Measurements from ENCODE around the gene TRIM28. TPM values are rescaled to one million over a fixed set of nuclear protein-coding genes. Genes with fewer than 3 reads are reported as not detected.
"Not testable (repeated sequence)": the region's sequence is repeated elsewhere in the genome, so short reads cannot be mapped to it uniquely, and the experiment has no call there.

Gene TRIM28
- total RNA-seq, 1 donor from 2014 or later: 662 TPM

GRCh38 chr19:58575183-58576041 lies 31.5 kb downstream of the TRIM28 start:
- Mint-ChIP-seq H3K27ac (peak overlapping the region; percentile 88), H3K36me3 (ENCODE audit: low read depth) (peaks cover 8% of the 10 kb centered on the region), H3K4me1 (ENCODE audit: low read depth) (peaks cover 32% of the 10 kb centered on the region), H3K9me3 (no peaks in the 10 kb centered on the region), H3K4me3 (ENCODE audit: low read depth) (peak overlapping the region; percentile 85), H3K27me3 (ENCODE audit: low read depth) (no peaks in the 10 kb centered on the region)
- peak; percentile 79 for DNase-seq (ENCODE audit: low spot score)
- intact Hi-C loops (cut with micrococcal nuclease): loop anchor here (1.0 kb wide), 1 partner anchor 56 kb away; the partner anchor contains the start of gene ZBTB45

- H3K36me3 Mint-ChIP-seq (ENCODE audit: low read depth); DNase-seq (ENCODE audit: low spot score); H3K4me3 Mint-ChIP-seq (ENCODE audit: low read depth); H3K9me3 Mint-ChIP-seq; H3K27me3 Mint-ChIP-seq (ENCODE audit: low read depth); intact Hi-C loops (cut with micrococcal nuclease); H3K27ac Mint-ChIP-seq: not testable (repeated sequence)
- H3K4me1 Mint-ChIP-seq (ENCODE audit: low read depth): peaks cover 32% of the 10 kb centered on the region
Observed at GRCh38 chr19:58577581-58577980, 33.7 kb downstream of the TRIM28 start.

- intact Hi-C loops (cut with micrococcal nuclease): no loop called here
- Mint-ChIP-seq H3K9me3 (no peaks in the 10 kb centered on the region), H3K4me3 (ENCODE audit: low read depth) (no peak overlapping the region), H3K36me3 (ENCODE audit: low read depth) (peaks cover 15% of the 10 kb centered on the region), H3K27ac (peak overlapping the region; percentile 24), H3K4me1 (ENCODE audit: low read depth) (peaks cover 32% of the 10 kb centered on the region), H3K27me3 (ENCODE audit: low read depth) (no peaks in the 10 kb centered on the region)
- DNase-seq (ENCODE audit: low spot score): peak; percentile 8
Observed at GRCh38 chr19:58578012-58578925, 34.4 kb downstream of the TRIM28 start.

- Mint-ChIP-seq H3K36me3 (ENCODE audit: low read depth) (peaks cover 16% of the 10 kb centered on the region), H3K4me1 (ENCODE audit: low read depth) (peaks cover 26% of the 10 kb centered on the region), H3K9me3 (no peaks in the 10 kb centered on the region), H3K27ac (no peak overlapping the region), H3K27me3 (ENCODE audit: low read depth) (no peaks in the 10 kb centered on the region), H3K4me3 (ENCODE audit: low read depth) (no peak overlapping the region)
- no peak for DNase-seq (ENCODE audit: low spot score)
- intact Hi-C loops (cut with micrococcal nuclease): no loop called here
Observed at GRCh38 chr19:58579473-58580142, 35.7 kb downstream of the TRIM28 start.

GRCh38 chr19:58581227-58582141 lies 37.6 kb downstream of the TRIM28 start:
- no peak overlapping the region for H3K4me3 Mint-ChIP-seq (ENCODE audit: low read depth)
- peak; percentile 87 for DNase-seq (ENCODE audit: low spot score)
- peaks cover 16% of the 10 kb centered on the region for H3K36me3 Mint-ChIP-seq (ENCODE audit: low read depth)
- H3K27ac Mint-ChIP-seq: peak overlapping the region; percentile 50
- H3K9me3 Mint-ChIP-seq: no peaks in the 10 kb centered on the region
- peaks cover 24% of the 10 kb centered on the region for H3K4me1 Mint-ChIP-seq (ENCODE audit: low read depth)
- H3K27me3 Mint-ChIP-seq (ENCODE audit: low read depth): no peaks in the 10 kb centered on the region
- intact Hi-C loops (cut with micrococcal nuclease): no loop called here

GRCh38 chr19:58582985-58583384 lies 39.1 kb downstream of the TRIM28 start:
- intact Hi-C loops (cut with micrococcal nuclease): no loop called here
- H3K4me3 Mint-ChIP-seq (ENCODE audit: low read depth): no peak overlapping the region
- H3K36me3 Mint-ChIP-seq (ENCODE audit: low read depth): peaks cover 16% of the 10 kb centered on the region
- H3K27ac Mint-ChIP-seq: no peak overlapping the region
- H3K9me3 Mint-ChIP-seq: no peaks in the 10 kb centered on the region
- no peaks in the 10 kb centered on the region for H3K27me3 Mint-ChIP-seq (ENCODE audit: low read depth)
- H3K4me1 Mint-ChIP-seq (ENCODE audit: low read depth): peaks cover 23% of the 10 kb centered on the region
- no peak for DNase-seq (ENCODE audit: low spot score)

GRCh38 chr19:58584498-58585441 lies 40.9 kb downstream of the TRIM28 start:
- Mint-ChIP-seq H3K4me3 (ENCODE audit: low read depth) (no peak overlapping the region), H3K27ac (no peak overlapping the region), H3K9me3 (no peaks in the 10 kb centered on the region), H3K27me3 (ENCODE audit: low read depth) (no peaks in the 10 kb centered on the region), H3K4me1 (ENCODE audit: low read depth) (peaks cover 11% of the 10 kb centered on the region), H3K36me3 (ENCODE audit: low read depth) (peaks cover 16% of the 10 kb centered on the region)
- intact Hi-C loops (cut with micrococcal nuclease): no loop called here
- no peak for DNase-seq (ENCODE audit: low spot score)

- no peak overlapping the region for H3K4me3 Mint-ChIP-seq (ENCODE audit: low read depth)
- H3K27me3 Mint-ChIP-seq (ENCODE audit: low read depth): no peaks in the 10 kb centered on the region
- no peak for DNase-seq (ENCODE audit: low spot score)
- peaks cover 8% of the 10 kb centered on the region for H3K4me1 Mint-ChIP-seq (ENCODE audit: low read depth)
- intact Hi-C loops (cut with micrococcal nuclease): no loop called here
- H3K36me3 Mint-ChIP-seq (ENCODE audit: low read depth): peaks cover 16% of the 10 kb centered on the region
- H3K27ac Mint-ChIP-seq: no peak overlapping the region
- no peaks in the 10 kb centered on the region for H3K9me3 Mint-ChIP-seq
Observed at GRCh38 chr19:58585442-58586132, 41.7 kb downstream of the TRIM28 start.

GRCh38 chr19:58586133-58586765 lies 42.4 kb downstream of the TRIM28 start:
- no peak for DNase-seq (ENCODE audit: low spot score)
- peaks cover 3% of the 10 kb centered on the region for H3K4me1 Mint-ChIP-seq (ENCODE audit: low read depth)
- H3K9me3 Mint-ChIP-seq: no peaks in the 10 kb centered on the region
- no peak overlapping the region for H3K27ac Mint-ChIP-seq
- H3K36me3 Mint-ChIP-seq (ENCODE audit: low read depth): peaks cover 13% of the 10 kb centered on the region
- H3K4me3 Mint-ChIP-seq (ENCODE audit: low read depth): no peak overlapping the region
- intact Hi-C loops (cut with micrococcal nuclease): no loop called here
- H3K27me3 Mint-ChIP-seq (ENCODE audit: low read depth): no peaks in the 10 kb centered on the region

Measured in activated T-helper 2 cell treated with anti-CD3 and anti-CD28 coated beads, Interferon-gamma antibody, Interleukin-2, Interleukin-4, amounts not matched to agents 10 μg/mL and 5 μg/mL and 100 μg/mL, durations not matched to agents 14 hours and 24 hours and 36 hours (primary cell).